Aorta (tissue), 5 donors: ENCODE results near the gene THOC6. TPM values are rescaled to one million over a fixed set of nuclear protein-coding genes. Genes with fewer than 3 reads are reported as not detected.

ENCODE experiments used
- ATAC-seq: fragments of 200-7000 bp; cut with Tn5 transposase; one replicate; pipeline ENCODE4 v1.9.1; 2022; ENCODE audit warnings: moderate library complexity; ENCODE audit not compliant: low FRiP score
- DNase-seq, 2 donors: peaks; one replicate each; pipeline ENCODE4 v3.0.0-alpha.2; 2020
- H3K27ac ChIP-seq, 2 donors: one replicate each; pipeline ENCODE4 v1.5.1; 2013; ENCODE audit warnings: low read length in 2 of 2, mild to moderate bottlenecking in 2 of 2, moderate library complexity in 2 of 2, control low read depth in 1 of 2, inconsistent platforms in 1 of 2, low read depth in 1 of 2
- H3K27me3 ChIP-seq, 2 donors: one replicate each; pipeline ENCODE4 v1.6.1; 2013; ENCODE audit warnings: control low read depth in 1 of 2, low read length in 1 of 2, mild to moderate bottlenecking in 1 of 2, moderate library complexity in 1 of 2; ENCODE audit not compliant: insufficient read depth in 2 of 2, control insufficient read depth in 1 of 2
- H3K36me3 ChIP-seq, 2 donors: one replicate each; pipeline ENCODE4 v1.6.1; 2013; ENCODE audit warnings: control low read depth in 1 of 2, low read length in 1 of 2, mild to moderate bottlenecking in 1 of 2; ENCODE audit not compliant: insufficient read depth in 2 of 2, control insufficient read depth in 1 of 2
- H3K4me1 ChIP-seq, 2 donors: one replicate each; pipeline ENCODE4 v1.6.1; 2013; ENCODE audit warnings: low read length in 2 of 2, control low read depth in 1 of 2, mild to moderate bottlenecking in 1 of 2, moderate library complexity in 1 of 2; ENCODE audit not compliant: insufficient read depth in 2 of 2, control insufficient read depth in 1 of 2
- H3K4me3 ChIP-seq, 2 donors: one replicate each; pipeline ENCODE4 v1.5.1; 2013; ENCODE audit warnings: low read length in 2 of 2, control low read depth in 1 of 2, mild to moderate bottlenecking in 1 of 2
- H3K9me3 ChIP-seq: one replicate; pipeline ENCODE4 v1.6.1; 2013; ENCODE audit warnings: mild to moderate bottlenecking, low read length; ENCODE audit not compliant: control insufficient read depth
- WGBS, 2 donors: extraction: QIAGEN DNeasy Blood & Tissue Kit; methylation state at CpG; one replicate each; pipeline ENCODE4 v1.1.7; 2013; 5-methylcytosine and 5-hydroxymethylcytosine counted together
- intact Hi-C, 2 donors: fragments of 100-400 bp; cut with DNase I; formaldehyde crosslinking; loops; one replicate each; pipeline versions ENCODE4 v1.14.2 to v1.15.0; 2022
- polyA plus RNA-seq, 2 donors: library from polyadenylated mRNA; stranded (reverse); fragments of 200-250 nt; gene quantifications; one replicate each; pipeline ENCODE4 v1.2.3, GENCODE V29; 2013
- total RNA-seq, 2 donors: library from RNA; stranded (reverse); fragmentation: NEBNext Ultra II Directional; extraction: Animal tissue kit (Norgen Biotek cat#: 25700); gene quantifications; one replicate each; pipeline ENCODE4 v1.2.1, GENCODE V29; 2021
- donor health status: healthy with polysubstance abuse.
- donor health status: Bipolar disorder and iron deficiency.
- donor health status: DM: no; HTN: no; CAD: no.
- donor health status: DM: no; HTN: no; CAD: no.
- donor health status: DM: yes; HTN: yes; CAD: no.

The THOC6 gene
- total and polyA plus RNA-seq, 4 donors, result 18.5 to 60.6 (median 24.3) TPM

GRCh38 chr16:2987286-2987685, 36.5 kb upstream of the THOC6 start:
- Histone ChIP-seq H3K27me3 (no peaks in the 10 kb centered on the region), H3K9me3 (no peaks in the 10 kb centered on the region), H3K4me3 (no peak overlapping the region), H3K36me3 (no peaks in the 10 kb centered on the region), H3K27ac (no peak overlapping the region), H3K4me1 (no peaks in the 10 kb centered on the region)
- ATAC-seq (no peak), DNase-seq (no peak)
- intact Hi-C loops, result no loop called here
- WGBS, 2 donors, result 91 to 92% methylated on average over 9 of the region's 9 CpGs

GRCh38 chr16:2987833-2988232, 36.0 kb upstream of the THOC6 start:
- intact Hi-C loops, result no loop called here
- no peaks in the 10 kb centered on the region for H3K36me3 ChIP-seq
- no peak overlapping the region for H3K4me3 ChIP-seq
- no peaks in the 10 kb centered on the region for H3K9me3 ChIP-seq
- DNase-seq, result no peak
- H3K4me1 ChIP-seq, result no peaks in the 10 kb centered on the region
- 75 to 77% methylated on average over 8 of the region's 8 CpGs for WGBS, 2 donors
- no peak for ATAC-seq
- H3K27ac ChIP-seq, result no peak overlapping the region
- no peaks in the 10 kb centered on the region for H3K27me3 ChIP-seq

DNA sequence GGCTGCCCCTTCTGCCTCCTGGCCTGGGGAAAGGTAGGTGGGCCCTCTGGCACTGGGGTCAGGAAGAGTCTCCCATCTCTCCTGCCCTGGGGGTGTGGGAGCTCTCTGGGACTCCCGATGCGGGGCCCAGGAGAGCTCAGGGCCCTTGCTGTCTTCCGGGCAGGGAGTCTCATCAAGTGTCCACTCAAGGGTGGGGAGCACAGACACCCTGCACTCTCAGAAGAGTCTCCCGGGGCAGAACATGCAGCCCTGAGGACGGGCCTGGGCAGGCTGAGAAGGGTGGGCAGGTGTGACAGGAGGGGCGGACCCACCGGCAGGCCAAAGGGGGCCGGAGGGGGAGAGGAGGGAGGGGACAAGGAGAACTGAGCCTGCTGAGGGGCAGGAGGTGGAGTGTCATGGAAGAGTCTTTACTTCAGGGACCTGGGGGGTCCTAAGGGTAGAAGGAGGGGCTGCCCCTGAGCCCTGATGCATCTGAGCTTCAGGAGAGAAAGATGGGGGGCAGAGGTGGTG, 35.2 kb upstream of the THOC6 start:
- no peak overlapping the region for H3K27ac ChIP-seq
- no peaks in the 10 kb centered on the region for H3K9me3 ChIP-seq
- 71 to 75% methylated on average over 8 of the region's 8 CpGs for WGBS, 2 donors
- no peak for ATAC-seq
- no peak for DNase-seq
- no peaks in the 10 kb centered on the region for H3K36me3 ChIP-seq
- intact Hi-C loops, result no loop called here
- H3K4me3 ChIP-seq, result no peak overlapping the region
- no peaks in the 10 kb centered on the region for H3K27me3 ChIP-seq
- no peaks in the 10 kb centered on the region for H3K4me1 ChIP-seq

GRCh38 chr16:2990891-2991290, 32.9 kb upstream of the THOC6 start:
- WGBS, 2 donors, result 71 to 74% methylated on average over 9 to 10 of the region's 10 CpGs
- Histone ChIP-seq H3K4me1 (no peaks in the 10 kb centered on the region), H3K27ac (no peak overlapping the region), H3K4me3 (no peak overlapping the region), H3K9me3 (no peaks in the 10 kb centered on the region), H3K36me3 (no peaks in the 10 kb centered on the region), H3K27me3 (no peaks in the 10 kb centered on the region)
- intact Hi-C loops, result no loop called here
- DNase-seq (no peak), ATAC-seq (no peak)

- no peak for ATAC-seq
- intact Hi-C loops, result no loop called here
Observed at GRCh38 chr16:2991566-2992261, 32.1 kb upstream of the THOC6 start.

DNA sequence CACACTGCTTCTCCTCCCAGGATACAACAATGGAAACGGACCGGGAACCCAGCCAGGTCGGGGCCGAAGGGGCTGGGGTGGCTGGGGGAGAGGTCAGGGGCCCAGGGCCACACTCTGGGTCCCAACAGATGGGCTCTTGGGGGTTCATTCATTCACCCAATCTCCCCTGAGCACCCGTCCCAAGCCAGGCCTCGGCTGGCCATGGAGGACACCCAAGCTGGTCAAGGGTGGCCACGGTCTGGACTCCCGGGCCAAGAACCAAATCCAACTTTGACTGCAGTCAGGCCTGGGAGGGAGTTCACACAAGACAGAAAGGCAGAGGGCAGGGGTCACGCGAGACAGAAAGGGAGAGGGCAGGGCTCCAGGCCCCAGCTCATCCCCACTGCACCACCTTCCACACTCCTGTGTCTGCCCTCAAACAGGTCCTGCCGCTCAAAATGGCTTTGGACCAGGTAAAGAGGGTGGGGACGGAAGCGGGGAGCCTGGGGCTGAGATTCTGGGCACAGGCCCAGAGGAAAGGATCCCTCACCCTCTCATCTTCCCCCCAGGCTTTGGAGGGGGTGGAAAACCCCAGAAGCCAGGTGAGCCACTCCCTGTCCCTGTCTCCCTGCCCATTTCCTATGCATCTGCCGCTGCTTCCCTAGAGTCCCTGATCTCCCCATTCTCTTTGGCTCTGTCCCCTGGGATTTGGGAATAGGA, 31.3 kb upstream of the THOC6 start:
- Histone ChIP-seq H3K27ac (no peak overlapping the region), H3K4me3 (no peak overlapping the region), H3K36me3 (no peaks in the 10 kb centered on the region), H3K9me3 (no peaks in the 10 kb centered on the region), H3K4me1 (no peaks in the 10 kb centered on the region), H3K27me3 (no peaks in the 10 kb centered on the region)
- no peak for ATAC-seq
- intact Hi-C loops, result no loop called here
- 88 to 92% methylated on average over 14 of the region's 14 CpGs for WGBS, 2 donors
- DNase-seq, result no peak

More at GRCh38 chr16:2991566-2992261, 32.1 kb upstream of the THOC6 start:
- H3K9me3 ChIP-seq, result no peaks in the 10 kb centered on the region
- H3K27me3 ChIP-seq, result no peaks in the 10 kb centered on the region
- DNase-seq, result no peak
- no peak overlapping the region for H3K4me3 ChIP-seq
- H3K27ac ChIP-seq, result no peak overlapping the region
- H3K4me1 ChIP-seq, result no peaks in the 10 kb centered on the region
- 90 to 92% methylated on average over 12 of the region's 12 CpGs for WGBS, 2 donors
- no peaks in the 10 kb centered on the region for H3K36me3 ChIP-seq

DNA sequence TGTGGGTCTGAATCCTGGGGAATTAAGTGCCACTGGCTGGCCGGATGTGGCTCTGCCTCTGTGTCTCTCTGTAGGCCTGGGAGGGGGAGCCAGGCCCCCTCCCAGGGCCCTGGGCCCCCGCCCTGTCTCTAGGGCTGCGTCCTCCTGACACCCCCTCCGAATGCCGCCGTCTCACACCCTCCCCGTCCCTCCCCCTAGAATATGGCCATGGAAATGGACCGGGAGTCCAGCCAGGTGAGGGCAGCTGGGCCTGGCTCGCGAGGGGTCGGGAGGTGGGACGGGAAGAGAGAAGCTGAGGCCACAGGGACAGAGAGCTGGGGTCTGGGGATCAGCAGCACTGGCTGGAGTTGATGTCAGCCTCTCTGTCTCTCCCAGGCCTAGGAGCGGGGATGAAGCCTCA, 27.5 kb upstream of the THOC6 start:
- Histone ChIP-seq H3K4me3 (no peak overlapping the region), H3K27me3 (no peaks in the 10 kb centered on the region), H3K27ac (no peak overlapping the region), H3K4me1 (no peaks in the 10 kb centered on the region), H3K36me3 (no peaks in the 10 kb centered on the region), H3K9me3 (no peaks in the 10 kb centered on the region)
- no peak for DNase-seq
- no peak for ATAC-seq
- intact Hi-C loops, result no loop called here
- WGBS, 2 donors, result 74 to 81% methylated on average over 13 of the region's 13 CpGs

GRCh38 chr16:2999929-3000328, 23.9 kb upstream of the THOC6 start:
- Histone ChIP-seq H3K36me3 (no peaks in the 10 kb centered on the region), H3K4me3 (no peak overlapping the region), H3K4me1 (no peaks in the 10 kb centered on the region), H3K9me3 (no peaks in the 10 kb centered on the region), H3K27ac (no peak overlapping the region), H3K27me3 (no peaks in the 10 kb centered on the region)
- WGBS, 2 donors, result 88 to 91% methylated on average over 5 to 6 of the region's 6 CpGs
- DNase-seq (no peak), ATAC-seq (no peak)
- intact Hi-C loops, result no loop called here

GRCh38 chr16:3000540-3000939, 23.3 kb upstream of the THOC6 start:
- no peak for ATAC-seq
- intact Hi-C loops, result no loop called here

More at GRCh38 chr16:3000540-3000939, 23.3 kb upstream of the THOC6 start:
- H3K36me3 ChIP-seq, result no peaks in the 10 kb centered on the region
- no peak overlapping the region for H3K27ac ChIP-seq
- H3K4me3 ChIP-seq, result no peak overlapping the region
- 80 to 89% methylated on average over 4 of the region's 4 CpGs for WGBS, 2 donors
- no peaks in the 10 kb centered on the region for H3K4me1 ChIP-seq
- no peak for DNase-seq
- H3K27me3 ChIP-seq, result no peaks in the 10 kb centered on the region
- no peaks in the 10 kb centered on the region for H3K9me3 ChIP-seq
